ENCODE results near the gene SLC7A11.

SLC7A11 gene

GRCh38 chr4:138205531-138206233 is 36.5 kb downstream of the SLC7A11 start:
- DNase-seq (ENCODE audit: low spot score), result no peak

- DNase-seq (ENCODE audit: low spot score), result no peak
These were observed 37.6 kb downstream of the SLC7A11 start for GRCh38 chr4:138204507-138204906.

GRCh38 chr4:138202686-138203085 is 39.5 kb downstream of the SLC7A11 start:
- no peak for DNase-seq (ENCODE audit: low spot score)

GRCh38 chr4:138200236-138200590 is 41.9 kb downstream of the SLC7A11 start:
- no peak for DNase-seq (ENCODE audit: low spot score)

- DNase-seq (ENCODE audit: low spot score), result no peak
These were observed 42.4 kb downstream of the SLC7A11 start for GRCh38 chr4:138199568-138200235.

GRCh38 chr4:138196153-138196552 is 46.0 kb downstream of the SLC7A11 start:
- no peak for DNase-seq (ENCODE audit: low spot score)

GRCh38 chr4:138193963-138194362 is 48.2 kb downstream of the SLC7A11 start:
- no peak for DNase-seq (ENCODE audit: low spot score)

GRCh38 chr4:138192113-138192512 is 50.0 kb downstream of the SLC7A11 start:
- no peak for DNase-seq (ENCODE audit: low spot score)

GRCh38 chr4:138190452-138190858 is 51.7 kb downstream of the SLC7A11 start:
- DNase-seq (ENCODE audit: low spot score), result no peak

- no peak for DNase-seq (ENCODE audit: low spot score)
These were observed 52.9 kb downstream of the SLC7A11 start for GRCh38 chr4:138189206-138189605.

- DNase-seq (ENCODE audit: low spot score), result no peak
These were observed 53.6 kb downstream of the SLC7A11 start for GRCh38 chr4:138188406-138189084.

GRCh38 chr4:138185859-138186645 is 56.1 kb downstream of the SLC7A11 start:
- no peak for DNase-seq (ENCODE audit: low spot score)

GRCh38 chr4:138184886-138185285 is 57.3 kb downstream of the SLC7A11 start:
- no peak for DNase-seq (ENCODE audit: low spot score)

- DNase-seq (ENCODE audit: low spot score), result peak; percentile 40
These were observed 59.2 kb downstream of the SLC7A11 start for GRCh38 chr4:138182838-138183426.

GRCh38 chr4:138181287-138181686 is 60.9 kb downstream of the SLC7A11 start:
- no peak for DNase-seq (ENCODE audit: low spot score)

GRCh38 chr4:138178566-138178965 is 63.6 kb downstream of the SLC7A11 start:
- no peak for DNase-seq (ENCODE audit: low spot score)

GRCh38 chr4:138177278-138177968 is 64.7 kb downstream of the SLC7A11 start:
- DNase-seq (ENCODE audit: low spot score), result no peak

GRCh38 chr4:138174981-138175794 is 67.0 kb downstream of the SLC7A11 start:
- DNase-seq (ENCODE audit: low spot score), result no peak

- no peak for DNase-seq (ENCODE audit: low spot score)
These were observed 77.9 kb downstream of the SLC7A11 start for GRCh38 chr4:138164208-138164607.

- DNase-seq (ENCODE audit: low spot score), result no peak
These were observed 79.0 kb downstream of the SLC7A11 start for GRCh38 chr4:138163171-138163570.

GRCh38 chr4:138162259-138162658 is 79.9 kb downstream of the SLC7A11 start:
- no peak for DNase-seq (ENCODE audit: low spot score)

All from AG20443 (cell line).